ENCODE data around the gene PCDH9. TPM values are rescaled to one million over a fixed set of nuclear protein-coding genes. Genes with fewer than 3 reads are reported as not detected.

PCDH9 gene
- total RNA-seq, 1 donor from 2014 or later: 10.4 TPM

DNA sequence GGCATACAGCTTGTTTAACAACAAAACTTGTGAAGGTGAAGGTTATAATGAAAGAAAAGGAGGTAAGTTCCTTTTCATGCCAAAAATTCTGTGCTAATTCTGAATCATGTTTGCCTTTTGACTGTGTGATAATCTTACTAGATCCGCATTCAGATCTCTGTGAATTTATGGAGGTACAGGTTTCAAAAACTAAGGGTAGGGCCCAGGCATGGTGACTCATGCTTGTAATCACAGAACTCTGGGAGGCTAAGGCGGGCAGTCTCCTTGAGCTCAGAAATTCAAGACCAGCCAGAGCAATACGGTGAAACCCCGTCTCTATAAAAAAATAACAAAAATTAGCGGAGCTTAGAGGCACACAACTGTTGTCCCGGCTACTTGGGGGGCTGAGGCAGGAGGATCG lies 45.9 kb downstream of the PCDH9 start:
- Mint-ChIP-seq H3K27me3 (ENCODE audit: low read depth, unreplicated experiment) (no peaks in the 10 kb centered on the region), H3K4me3 (ENCODE audit: unreplicated experiment) (no peak overlapping the region), H3K4me1 (ENCODE audit: low read depth, unreplicated experiment) (no peaks in the 10 kb centered on the region), H3K27ac (ENCODE audit: unreplicated experiment) (no peak overlapping the region), H3K9me3 (ENCODE audit: unreplicated experiment) (no peaks in the 10 kb centered on the region), H3K36me3 (ENCODE audit: low read depth, unreplicated experiment) (no peaks in the 10 kb centered on the region)
- no peak overlapping the region for H3K9ac ChIP-seq (ENCODE audit: low read length)
- H4K20me1 ChIP-seq (ENCODE audit: insufficient read depth, low read length): no peaks in the 10 kb centered on the region
- H3K4me3 ChIP-seq (ENCODE audit: insufficient read depth, low read depth, low read length): no peak overlapping the region
- H3K4me2 ChIP-seq (ENCODE audit: low read length): no peak overlapping the region
- FAIRE-seq (no peak), DNase-seq (ENCODE audit: low read depth) (no peak)
- no peak for TF ChIP-seq EZH2 (IDR thresholded peaks at IDR 0.05; ENCODE audit: insufficient read depth, low read length)
- TF ChIP-seq, protein P1, sequence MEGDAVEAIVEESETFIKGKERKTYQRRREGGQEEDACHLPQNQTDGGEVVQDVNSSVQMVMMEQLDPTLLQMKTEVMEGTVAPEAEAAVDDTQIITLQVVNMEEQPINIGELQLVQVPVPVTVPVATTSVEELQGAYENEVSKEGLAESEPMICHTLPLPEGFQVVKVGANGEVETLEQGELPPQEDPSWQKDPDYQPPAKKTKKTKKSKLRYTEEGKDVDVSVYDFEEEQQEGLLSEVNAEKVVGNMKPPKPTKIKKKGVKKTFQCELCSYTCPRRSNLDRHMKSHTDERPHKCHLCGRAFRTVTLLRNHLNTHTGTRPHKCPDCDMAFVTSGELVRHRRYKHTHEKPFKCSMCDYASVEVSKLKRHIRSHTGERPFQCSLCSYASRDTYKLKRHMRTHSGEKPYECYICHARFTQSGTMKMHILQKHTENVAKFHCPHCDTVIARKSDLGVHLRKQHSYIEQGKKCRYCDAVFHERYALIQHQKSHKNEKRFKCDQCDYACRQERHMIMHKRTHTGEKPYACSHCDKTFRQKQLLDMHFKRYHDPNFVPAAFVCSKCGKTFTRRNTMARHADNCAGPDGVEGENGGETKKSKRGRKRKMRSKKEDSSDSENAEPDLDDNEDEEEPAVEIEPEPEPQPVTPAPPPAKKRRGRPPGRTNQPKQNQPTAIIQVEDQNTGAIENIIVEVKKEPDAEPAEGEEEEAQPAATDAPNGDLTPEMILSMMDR (IDR thresholded peaks at IDR 0.05; ENCODE audit: insufficient read depth, low read depth, low read length): no peak
- H3K9me3 ChIP-seq (ENCODE audit: insufficient read depth, low read depth, low read length): no peaks in the 10 kb centered on the region
- no peaks in the 10 kb centered on the region for H3K4me1 ChIP-seq (ENCODE audit: insufficient read depth, low read length)
- no peak overlapping the region for H3K27ac ChIP-seq (ENCODE audit: low read depth, low read length)
- H3K27me3 ChIP-seq (ENCODE audit: insufficient read depth, low read length): no peaks in the 10 kb centered on the region
- H3K36me3 ChIP-seq (ENCODE audit: insufficient read depth, low read length): no peaks in the 10 kb centered on the region
- no peaks in the 10 kb centered on the region for H3K79me2 ChIP-seq (ENCODE audit: insufficient read depth, low read length)
- no peak overlapping the region for H2AFZ ChIP-seq (ENCODE audit: low read depth, low read length)

- Mint-ChIP-seq H3K9me3 (ENCODE audit: unreplicated experiment) (no peaks in the 10 kb centered on the region), H3K27ac (ENCODE audit: unreplicated experiment) (no peak overlapping the region), H3K36me3 (ENCODE audit: low read depth, unreplicated experiment) (no peaks in the 10 kb centered on the region), H3K4me1 (ENCODE audit: low read depth, unreplicated experiment) (no peaks in the 10 kb centered on the region), H3K27me3 (ENCODE audit: low read depth, unreplicated experiment) (no peaks in the 10 kb centered on the region), H3K4me3 (ENCODE audit: unreplicated experiment) (no peak overlapping the region)
- Histone ChIP-seq H3K27me3 (ENCODE audit: insufficient read depth, low read length) (no peaks in the 10 kb centered on the region), H3K9me3 (ENCODE audit: insufficient read depth, low read depth, low read length) (no peaks in the 10 kb centered on the region), H2AFZ (ENCODE audit: low read depth, low read length) (no peak overlapping the region), H3K4me2 (ENCODE audit: low read length) (no peak overlapping the region), H3K4me1 (ENCODE audit: insufficient read depth, low read length) (no peaks in the 10 kb centered on the region), H3K27ac (ENCODE audit: low read depth, low read length) (no peak overlapping the region), H4K20me1 (ENCODE audit: insufficient read depth, low read length) (no peaks in the 10 kb centered on the region), H3K4me3 (ENCODE audit: insufficient read depth, low read depth, low read length) (no peak overlapping the region), H3K36me3 (ENCODE audit: insufficient read depth, low read length) (no peaks in the 10 kb centered on the region), H3K9ac (ENCODE audit: low read length) (no peak overlapping the region), H3K79me2 (ENCODE audit: insufficient read depth, low read length) (no peaks in the 10 kb centered on the region)
- FAIRE-seq (no peak), DNase-seq (ENCODE audit: low read depth) (no peak)
- TF ChIP-seq, protein P1 (IDR thresholded peaks at IDR 0.05; ENCODE audit: insufficient read depth, low read depth, low read length): no peak
- TF ChIP-seq EZH2 (IDR thresholded peaks at IDR 0.05; ENCODE audit: insufficient read depth, low read length): no peak
Observed at GRCh38 chr13:67183151-67183550, 47.0 kb downstream of the PCDH9 start.

DNA sequence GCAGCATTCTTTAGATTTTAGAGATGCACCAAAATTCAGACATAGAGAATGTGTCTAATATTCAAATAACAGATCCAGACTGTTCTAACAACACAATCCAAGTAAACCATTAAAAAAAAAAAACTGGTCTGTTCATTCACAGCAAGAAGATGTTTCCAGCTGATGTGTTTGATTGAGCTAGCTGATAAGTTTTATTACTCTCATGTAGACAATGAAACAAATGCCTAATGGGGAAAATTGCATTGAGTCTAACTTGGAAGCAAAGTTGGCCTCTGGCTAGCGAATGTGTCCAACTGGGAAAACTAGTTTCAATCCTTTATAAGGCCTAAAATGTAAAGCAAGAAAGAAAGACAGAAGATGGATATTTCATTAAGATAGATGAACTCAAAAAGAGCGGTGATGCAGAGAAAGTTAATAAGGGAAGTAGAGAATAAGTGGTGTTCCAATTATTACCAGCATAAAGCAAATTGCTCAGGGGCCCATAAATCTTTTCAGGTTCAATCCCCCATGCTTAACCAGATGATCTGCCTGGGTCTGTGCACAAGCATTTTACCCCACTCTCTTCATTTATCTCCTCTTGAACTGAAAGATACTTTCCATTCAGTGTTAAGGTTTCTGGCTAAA lies 54.2 kb downstream of the PCDH9 start:
- H3K4me3 ChIP-seq (ENCODE audit: insufficient read depth, low read depth, low read length): no peak overlapping the region
- H3K4me1 Mint-ChIP-seq (ENCODE audit: low read depth, unreplicated experiment): no peaks in the 10 kb centered on the region
- no peak overlapping the region for H3K27ac ChIP-seq (ENCODE audit: low read depth, low read length)
- H3K36me3 ChIP-seq (ENCODE audit: insufficient read depth, low read length): no peaks in the 10 kb centered on the region
- H3K36me3 Mint-ChIP-seq (ENCODE audit: low read depth, unreplicated experiment): no peaks in the 10 kb centered on the region
- no peaks in the 10 kb centered on the region for H3K27me3 ChIP-seq (ENCODE audit: insufficient read depth, low read length)
- no peak overlapping the region for H3K9ac ChIP-seq (ENCODE audit: low read length)
- H3K4me3 Mint-ChIP-seq (ENCODE audit: unreplicated experiment): no peak overlapping the region
- TF ChIP-seq, protein P1 (IDR thresholded peaks at IDR 0.05; ENCODE audit: insufficient read depth, low read depth, low read length): no peak
- TF ChIP-seq EZH2 (IDR thresholded peaks at IDR 0.05; ENCODE audit: insufficient read depth, low read length): no peak
- FAIRE-seq (no peak), DNase-seq (ENCODE audit: low read depth) (no peak)
- H3K4me2 ChIP-seq (ENCODE audit: low read length): no peak overlapping the region
- no peaks in the 10 kb centered on the region for H3K79me2 ChIP-seq (ENCODE audit: insufficient read depth, low read length)
- no peaks in the 10 kb centered on the region for H3K4me1 ChIP-seq (ENCODE audit: insufficient read depth, low read length)
- H3K9me3 Mint-ChIP-seq (ENCODE audit: unreplicated experiment): no peaks in the 10 kb centered on the region
- H3K9me3 ChIP-seq (ENCODE audit: insufficient read depth, low read depth, low read length): no peaks in the 10 kb centered on the region
- H4K20me1 ChIP-seq (ENCODE audit: insufficient read depth, low read length): no peaks in the 10 kb centered on the region
- H3K27ac Mint-ChIP-seq (ENCODE audit: unreplicated experiment): no peak overlapping the region
- no peak overlapping the region for H2AFZ ChIP-seq (ENCODE audit: low read depth, low read length)
- H3K27me3 Mint-ChIP-seq (ENCODE audit: low read depth, unreplicated experiment): peaks cover 2% of the 10 kb centered on the region

Data from astrocyte (in vitro differentiated cells and primary cell).